Measurements from ENCODE around the gene SERPINA12. TPM values are rescaled to one million over a fixed set of nuclear protein-coding genes. Genes with fewer than 3 reads are reported as not detected.

Gene SERPINA12
- total RNA-seq, 1 experiment from 2014 or later = not detected

GRCh38 chr14:94521375-94522114 is 12.3 kb upstream of the SERPINA12 start:
- Histone ChIP-seq H3K9ac (ENCODE audit: extremely low read depth, insufficient read length, low read length) (no peak overlapping the region), H3K4me1 (ENCODE audit: insufficient read depth, low read length) (peaks cover 8% of the 10 kb centered on the region; the same call in 1 of the 2 replicates), H3K18ac (ENCODE audit: insufficient read length, low read depth, low read length) (no peak overlapping the region), H4K20me1 (ENCODE audit: control insufficient read depth, insufficient read depth, insufficient read length) (no peaks in the 10 kb centered on the region), H3K23me2 (ENCODE audit: insufficient read length, low read depth, low read length, poor library complexity, severe bottlenecking) (no peaks in the 10 kb centered on the region), H3K14ac (ENCODE audit: insufficient read depth, low read length) (no peak overlapping the region), H3K4me2 (ENCODE audit: insufficient read depth, insufficient read length, low read length) (no peak overlapping the region), H2BK5ac (ENCODE audit: insufficient read length, low read length) (no peak overlapping the region), H3K56ac (ENCODE audit: insufficient read length, low read depth, low read length) (no peak overlapping the region), H3K79me2 (ENCODE audit: insufficient read depth, low read length) (no peaks in the 10 kb centered on the region), H3K27ac (ENCODE audit: insufficient read length, low read depth, low read length) (no peak overlapping the region), H4K5ac (ENCODE audit: insufficient read length, low read depth, low read length) (no peak overlapping the region), H2AFZ (ENCODE audit: low read length) (no peak overlapping the region), H2BK15ac (ENCODE audit: low read depth, low read length) (no peak overlapping the region), H3K27me3 (ENCODE audit: insufficient read depth, low read length) (no peaks in the 10 kb centered on the region), H2BK20ac (ENCODE audit: low read depth, low read length, poor library complexity, severe bottlenecking) (no peak overlapping the region), H3K79me1 (ENCODE audit: insufficient read depth, low read depth, low read length, poor library complexity, severe bottlenecking) (no peaks in the 10 kb centered on the region), H3K4ac (ENCODE audit: low read depth, low read length) (no peak overlapping the region), H2BK12ac (ENCODE audit: insufficient read length, low read depth, low read length) (no peak overlapping the region), H4K8ac (replicated peaks; ENCODE audit: insufficient read length, low read depth, low read length) (no peak overlapping the region), H3T11ph (ENCODE audit: low read length) (no peak overlapping the region), H4K91ac (ENCODE audit: insufficient read length, low read depth, low read length) (no peak overlapping the region), H2AK5ac (ENCODE audit: insufficient read length, low read length) (no peak overlapping the region), H3K9me3 (ENCODE audit: control insufficient read depth, low read depth, low read length) (no peaks in the 10 kb centered on the region), H2BK120ac (ENCODE audit: low read depth, low read length, poor library complexity, severe bottlenecking) (no peak overlapping the region), H3K23ac (ENCODE audit: insufficient read length, low read depth, low read length) (no peak overlapping the region)
- H3K4me3 Mint-ChIP-seq = no peak overlapping the region
- no peak; the same call in 2 of the 3 replicates for TF ChIP-seq CTCF (conservative IDR thresholded peaks at IDR 0.05)
- peaks cover 0 to 15% (median 2%) of the 10 kb centered on the region in 3 experiments; a peak in 3 of 7 replicates for H3K36me3 Mint-ChIP-seq (ENCODE audit: insufficient read depth in 1 of 3, low read depth in 3 of 3)
- DNase-seq = no peak
- H3K27me3 Mint-ChIP-seq (ENCODE audit: low read depth) = peaks cover 11% of the 10 kb centered on the region
- no CpG with 5 or more reads among the region's 5 CpGs for WGBS (ENCODE audit: extremely low coverage, insufficient read length, low lambda C conversion rate)
- H3K9me3 Mint-ChIP-seq = peaks cover 9 to 11% of the 10 kb centered on the region in 2 experiments
- peaks cover 14 to 21% of the 10 kb centered on the region in 2 experiments for H3K4me1 Mint-ChIP-seq
- H3K27ac Mint-ChIP-seq = no peak overlapping the region

Measured in H9 (cell line).